ENCODE results near the gene PDE6D.
A peak's percentile ranks its signal among the peaks of the same experiment; 100 is the strongest.

The PDE6D gene

GRCh38 chr2:231709636-231709980 is 71.5 kb downstream of the PDE6D start:
- no peaks in the 10 kb centered on the region for H3K27me3 ChIP-seq (ENCODE audit: low read depth, low read length)
- peak overlapping the region; percentile 92 for H3K4me2 ChIP-seq (ENCODE audit: low read length)
- no peak overlapping the region for H2AFZ ChIP-seq (ENCODE audit: low read depth, low read length)
- H3K9ac ChIP-seq (ENCODE audit: low read length): peak overlapping the region; percentile 99
- peaks cover 77% of the 10 kb centered on the region for H3K79me2 ChIP-seq (ENCODE audit: low read length)
- peak overlapping the region; percentile 94 for H3K4me3 ChIP-seq (ENCODE audit: low read length)
- no peaks in the 10 kb centered on the region for H3K9me3 ChIP-seq (ENCODE audit: insufficient read depth, low read length)
- peak overlapping the region; percentile 90 for H3K27ac ChIP-seq (ENCODE audit: low read length)
- peaks cover 27% of the 10 kb centered on the region for H3K4me1 ChIP-seq (ENCODE audit: low read length)
- no peak for TF ChIP-seq EZH2phosphoT487 (IDR thresholded peaks at IDR 0.05; ENCODE audit: low read depth)
- no peak for TF ChIP-seq CTCF (IDR thresholded peaks at IDR 0.05; ENCODE audit: low read depth, low read length)
- H3K36me3 ChIP-seq (replicated peaks; ENCODE audit: low read depth, low read length): peaks cover 47% of the 10 kb centered on the region
- H4K20me1 ChIP-seq (ENCODE audit: insufficient read depth, low read length): peaks cover 40% of the 10 kb centered on the region

DNA sequence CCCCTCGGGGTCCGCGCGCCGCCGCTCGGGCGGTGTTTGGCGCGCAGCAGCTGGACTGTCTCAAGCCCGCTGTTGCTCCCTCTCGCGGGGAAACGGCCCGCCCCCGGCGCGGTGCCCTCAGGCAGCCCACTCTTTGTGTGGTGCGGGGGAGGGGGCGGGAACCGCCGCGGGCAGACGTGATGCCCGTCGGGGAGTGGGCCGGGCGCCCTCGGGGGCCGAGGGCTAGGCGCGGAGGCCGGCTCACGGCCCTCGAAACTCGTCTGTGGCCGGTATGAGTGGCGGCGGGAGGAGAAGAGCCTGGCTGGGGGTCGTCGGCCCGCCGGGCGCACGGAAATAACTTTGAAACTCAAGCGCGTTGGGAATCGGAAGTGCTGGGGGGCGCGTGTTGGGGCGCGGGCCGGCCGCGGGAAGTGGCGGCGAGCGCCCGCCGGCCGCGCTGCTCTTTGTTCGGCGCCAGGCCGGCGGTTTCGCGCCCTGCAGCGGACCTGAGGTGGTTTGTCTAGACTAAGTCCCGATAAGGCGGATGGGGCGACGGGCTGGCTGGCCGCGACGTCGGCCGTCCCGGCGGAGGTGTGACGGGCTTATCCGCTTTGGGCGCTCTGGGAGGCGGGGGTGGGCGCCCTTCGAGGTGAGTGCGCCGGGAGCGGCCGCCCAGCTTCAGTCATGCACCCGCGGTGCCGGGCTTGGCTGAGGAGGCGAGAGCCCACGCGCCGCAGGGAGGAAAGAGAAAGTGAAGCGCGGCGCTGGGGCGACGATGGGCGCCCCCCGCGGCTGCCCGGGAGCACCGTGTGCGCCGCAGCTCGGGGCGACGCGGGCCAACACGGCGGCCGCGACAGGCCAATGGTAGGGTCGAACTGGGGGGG is 72.1 kb downstream of the PDE6D start:
- peaks cover 44% of the 10 kb centered on the region for H3K36me3 ChIP-seq (replicated peaks; ENCODE audit: low read depth, low read length)
- H4K20me1 ChIP-seq (ENCODE audit: insufficient read depth, low read length): peaks cover 35% of the 10 kb centered on the region
- peaks cover 27% of the 10 kb centered on the region for H3K4me1 ChIP-seq (ENCODE audit: low read length)
- H2AFZ ChIP-seq (ENCODE audit: low read depth, low read length): no peak overlapping the region
- peak overlapping the region; percentile 94 for H3K4me3 ChIP-seq (ENCODE audit: low read length)
- H3K27ac ChIP-seq (ENCODE audit: low read length): peak overlapping the region; percentile 90
- H3K9ac ChIP-seq (ENCODE audit: low read length): peak overlapping the region; percentile 99
- TF ChIP-seq EZH2phosphoT487 (IDR thresholded peaks at IDR 0.05; ENCODE audit: low read depth) (no peak), CTCF (IDR thresholded peaks at IDR 0.05; ENCODE audit: low read depth, low read length) (no peak)
- no peaks in the 10 kb centered on the region for H3K27me3 ChIP-seq (ENCODE audit: low read depth, low read length)
- no peaks in the 10 kb centered on the region for H3K9me3 ChIP-seq (ENCODE audit: insufficient read depth, low read length)
- H3K4me2 ChIP-seq (ENCODE audit: low read length): peak overlapping the region; percentile 92
- peaks cover 76% of the 10 kb centered on the region for H3K79me2 ChIP-seq (ENCODE audit: low read length)

GRCh38 chr2:231707927-231708772 is 72.9 kb downstream of the PDE6D start, which contains the start of gene PTMA:
Gene PTMA, plus strand, starts transcription at chr2:231708525. Its CDS starts 182 bp downstream, at chr2:231708707.
- H3K27ac ChIP-seq (ENCODE audit: low read length): peak within 1 kb of the TSS; percentile 90
- no peaks in the 10 kb centered on the region for H3K27me3 ChIP-seq (ENCODE audit: low read depth, low read length)
- peaks cover 38% of the 10 kb centered on the region for H3K36me3 ChIP-seq (replicated peaks; ENCODE audit: low read depth, low read length)
- no peaks in the 10 kb centered on the region for H3K9me3 ChIP-seq (ENCODE audit: insufficient read depth, low read length)
- H3K4me2 ChIP-seq (ENCODE audit: low read length): peak within 1 kb of the TSS; percentile 92
- TF ChIP-seq EZH2phosphoT487 (IDR thresholded peaks at IDR 0.05; ENCODE audit: low read depth) (no peak), CTCF (IDR thresholded peaks at IDR 0.05; ENCODE audit: low read depth, low read length) (no peak)
- peaks cover 27% of the 10 kb centered on the region for H3K4me1 ChIP-seq (ENCODE audit: low read length)
- H3K4me3 ChIP-seq (ENCODE audit: low read length): peak within 1 kb of the TSS; percentile 96
- peak within 1 kb of the TSS; percentile 99 for H3K9ac ChIP-seq (ENCODE audit: low read length)
- peaks cover 29% of the 10 kb centered on the region for H4K20me1 ChIP-seq (ENCODE audit: insufficient read depth, low read length)
- peak within 1 kb of the TSS; percentile 83; the same call in 1 of the 2 replicates for H2AFZ ChIP-seq (ENCODE audit: low read depth, low read length)
- peaks cover 69% of the 10 kb centered on the region for H3K79me2 ChIP-seq (ENCODE audit: low read length)

DNA sequence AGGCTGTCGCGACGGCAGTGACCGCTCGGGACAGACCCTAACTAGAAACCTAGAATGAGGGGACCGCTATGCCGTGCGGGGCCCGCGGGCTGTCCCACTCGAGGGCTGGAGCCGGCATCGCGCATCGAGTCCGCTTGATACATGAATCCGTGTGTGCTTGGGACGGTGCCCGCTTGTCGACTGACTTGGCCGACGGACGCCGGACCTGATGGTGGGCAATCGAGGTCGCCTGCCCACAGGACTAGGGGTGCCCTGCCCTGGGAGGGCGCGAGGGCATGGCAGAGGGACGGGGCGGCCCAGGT is 73.5 kb downstream of the PDE6D start:
- H3K4me2 ChIP-seq (ENCODE audit: low read length): peak overlapping the region; percentile 71
- H3K4me3 ChIP-seq (ENCODE audit: low read length): peak overlapping the region; percentile 96
- no peak for TF ChIP-seq CTCF (IDR thresholded peaks at IDR 0.05; ENCODE audit: low read depth, low read length)
- TF ChIP-seq EZH2phosphoT487 (IDR thresholded peaks at IDR 0.05; ENCODE audit: low read depth): no peak
- peak overlapping the region; percentile 90 for H3K27ac ChIP-seq (ENCODE audit: low read length)
- peaks cover 28% of the 10 kb centered on the region for H4K20me1 ChIP-seq (ENCODE audit: insufficient read depth, low read length)
- H3K4me1 ChIP-seq (ENCODE audit: low read length): peaks cover 26% of the 10 kb centered on the region
- H3K9ac ChIP-seq (ENCODE audit: low read length): peak overlapping the region; percentile 83
- H3K79me2 ChIP-seq (ENCODE audit: low read length): peaks cover 69% of the 10 kb centered on the region
- H3K36me3 ChIP-seq (replicated peaks; ENCODE audit: low read depth, low read length): peaks cover 38% of the 10 kb centered on the region
- H3K27me3 ChIP-seq (ENCODE audit: low read depth, low read length): no peaks in the 10 kb centered on the region
- no peaks in the 10 kb centered on the region for H3K9me3 ChIP-seq (ENCODE audit: insufficient read depth, low read length)
- 0 out of 2 replicates have a peak overlapping the region, but pooled peaks have one; percentile 83 for H2AFZ ChIP-seq (ENCODE audit: low read depth, low read length)

Measured in OCI-LY3 (cell line).